GM23248 (cell line): ENCODE measurements around the gene IQGAP1.

Experiments
- EZH2 ChIP-seq: fragments of 200-600 bp; sonication (generic); IDR thresholded peaks from 2 replicates; pipeline ENCODE4 v1.6.1; 2018; ENCODE audit warnings: antibody characterized with exemption, mild to moderate bottlenecking; ENCODE audit not compliant: insufficient read depth, poor library complexity, severe bottlenecking
- EZH2phosphoT487 ChIP-seq: fragments of 200-600 bp; sonication (generic); IDR thresholded peaks from 2 replicates; pipeline ENCODE4 v1.6.1; 2018; ENCODE audit warnings: antibody characterized with exemption, moderate library complexity, mild to moderate bottlenecking, low read depth; ENCODE audit not compliant: insufficient read depth

- TF ChIP-seq EZH2phosphoT487 (no peak), EZH2 (no peak)
Observed at GRCh38 chr15:90471126-90471525, 83.1 kb downstream of the IQGAP1 start.
